GM21390 (cell line): ENCODE measurements around the gene CCL14.
"Not testable (repeated sequence)": the region's sequence is repeated elsewhere in the genome, so short reads cannot be mapped to it uniquely, and the experiment has no call there.

Source experiments
- ATAC-seq: cut with Tn5 transposase; IDR thresholded peaks from one replicate; pipeline ENCODE4 v1.9.1; 2021; ENCODE audit not compliant: unreplicated experiment

CCL14 gene

GRCh38 chr17:35986643-35987042 is at the start of gene CCL14:
Gene CCL14 (minus strand): TSS chr17:35986729. CDS start chr17:35986649, 80 bp downstream.
- no peak for ATAC-seq

- no peak for ATAC-seq
Observed at GRCh38 chr17:36036235-36036634, 49.7 kb upstream of the CCL14 start.

DNA sequence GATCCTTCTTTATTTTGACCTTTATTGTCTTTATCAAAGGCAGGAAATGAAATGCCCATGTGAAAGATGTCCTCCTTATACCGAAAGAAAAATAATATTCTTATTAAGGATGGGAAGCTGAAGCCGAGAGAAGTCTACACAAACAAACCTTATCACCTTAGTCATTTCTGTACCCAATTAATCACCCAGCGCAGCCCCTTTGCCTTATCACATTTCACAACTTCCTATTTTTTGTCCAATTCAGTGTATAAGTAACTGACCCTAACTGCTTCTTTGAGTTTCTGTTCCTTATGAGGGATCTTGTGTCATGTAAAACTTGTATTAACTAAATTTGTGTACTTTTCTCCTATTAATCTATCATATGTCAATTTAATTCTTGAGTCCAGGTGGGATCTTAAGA is 47.6 kb upstream of the CCL14 start:
- no peak for ATAC-seq

DNA sequence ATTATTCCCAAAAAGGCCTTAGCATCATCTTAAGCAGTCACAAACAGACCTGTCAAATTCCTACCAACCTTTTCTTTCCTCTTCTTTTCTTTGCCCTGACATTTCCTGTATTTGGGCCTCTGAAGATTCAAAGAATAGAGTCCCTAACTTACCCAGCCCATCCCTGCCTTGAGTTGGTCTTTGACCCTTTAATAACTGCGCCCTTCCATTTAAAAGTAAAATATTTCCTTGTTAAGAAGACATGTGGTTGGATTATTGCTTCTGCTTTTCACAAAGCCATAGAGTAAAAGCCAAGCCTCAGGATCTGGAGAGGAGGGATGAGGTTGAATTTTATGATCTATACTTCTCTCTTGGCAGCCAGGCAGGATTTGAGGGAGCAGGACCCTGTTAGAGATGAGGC is 44.4 kb upstream of the CCL14 start:
- ATAC-seq, result no peak

DNA sequence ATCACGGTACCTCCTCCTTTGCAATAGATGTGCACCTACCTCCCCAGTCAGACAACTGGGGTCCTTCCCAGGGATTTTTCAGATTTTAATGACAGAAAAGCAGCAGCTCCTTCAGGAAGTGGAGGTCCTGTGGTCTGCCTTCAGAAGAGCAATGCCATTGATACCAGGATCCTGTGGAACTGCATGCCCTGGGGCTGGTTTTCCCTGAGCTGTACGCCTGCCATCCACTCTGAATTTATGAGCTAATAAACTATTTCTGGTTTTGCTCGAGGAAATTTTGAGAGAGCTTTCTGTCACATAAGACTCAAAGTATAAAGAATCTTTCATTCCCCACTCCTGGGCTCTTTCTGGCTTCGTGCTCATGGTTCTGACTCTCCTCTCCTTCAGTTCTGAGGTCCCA is 41.2 kb upstream of the CCL14 start:
- no peak for ATAC-seq

DNA sequence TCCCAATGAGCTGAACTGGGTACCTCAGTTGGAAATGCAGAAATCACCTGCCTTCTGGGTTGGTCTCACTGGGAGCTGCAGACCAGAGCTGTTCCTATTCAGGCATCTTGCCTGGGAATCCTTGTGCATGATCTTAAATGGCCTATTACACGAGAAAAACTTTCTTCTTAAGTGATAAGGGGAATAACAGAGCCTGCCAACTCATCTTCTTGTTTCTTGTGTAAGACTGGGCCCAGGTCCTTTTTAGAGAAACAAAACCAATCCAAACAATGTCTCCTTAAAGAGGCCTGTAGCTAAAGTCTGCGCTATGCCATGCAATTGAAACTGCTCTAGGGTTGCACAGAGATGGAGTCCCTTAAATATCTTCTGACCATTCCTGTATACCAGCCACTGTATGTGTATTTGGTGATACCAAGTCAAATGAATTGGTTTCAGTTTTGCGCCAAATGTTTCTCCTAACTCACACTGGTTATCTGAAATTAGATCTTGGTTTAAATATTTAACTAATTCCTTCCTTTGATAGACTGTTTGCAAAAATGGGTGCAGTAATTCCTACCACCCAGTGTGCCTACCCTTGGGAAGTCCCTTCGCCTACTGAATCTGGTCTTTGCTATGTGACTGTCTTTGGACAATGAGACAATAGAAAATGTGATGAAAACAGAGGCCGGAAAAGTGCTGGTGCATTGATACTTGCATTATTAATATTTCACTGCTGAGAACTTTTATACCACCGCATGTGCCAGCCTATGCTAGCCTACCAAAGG is 37.8 kb upstream of the CCL14 start:
- no peak for ATAC-seq

GRCh38 chr17:36019423-36019822 is 32.9 kb upstream of the CCL14 start:
- ATAC-seq, result no peak

GRCh38 chr17:36017799-36018198 is 31.3 kb upstream of the CCL14 start, which contains the start of gene CCL23:
Gene CCL23 (minus strand): TSS chr17:36017972. CDS start chr17:36017897, 75 bp downstream.
- no peak for ATAC-seq

GRCh38 chr17:36016555-36016954 is 30.0 kb upstream of the CCL14 start:
- no peak for ATAC-seq

GRCh38 chr17:36015895-36016294 is 29.4 kb upstream of the CCL14 start:
- not testable (repeated sequence) for ATAC-seq

- no peak for ATAC-seq
Observed at GRCh38 chr17:36014946-36015345, 28.4 kb upstream of the CCL14 start.

DNA sequence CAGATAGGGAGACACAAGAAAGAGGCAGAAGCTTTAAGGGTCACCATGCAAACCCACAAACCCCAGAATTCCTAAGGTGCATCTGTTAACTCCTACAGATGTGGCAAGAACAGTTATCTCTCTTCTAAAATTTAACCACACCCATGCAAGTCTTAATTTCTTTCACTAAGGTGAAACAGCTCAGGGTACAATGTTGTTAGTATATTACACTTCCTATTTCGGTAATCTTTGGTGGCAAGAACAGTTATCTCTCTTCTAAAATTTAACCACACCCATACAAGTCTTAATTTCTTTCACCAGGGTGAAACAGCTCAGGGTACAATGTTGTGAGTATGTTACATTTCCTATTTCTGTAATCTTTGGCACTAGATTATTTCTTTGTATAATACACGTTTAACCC is 24.7 kb upstream of the CCL14 start:
- ATAC-seq, result no peak

GRCh38 chr17:36008998-36009665 is 22.6 kb upstream of the CCL14 start:
- no peak for ATAC-seq

- ATAC-seq, result no peak
Observed at GRCh38 chr17:36004594-36005108, 18.1 kb upstream of the CCL14 start.

DNA sequence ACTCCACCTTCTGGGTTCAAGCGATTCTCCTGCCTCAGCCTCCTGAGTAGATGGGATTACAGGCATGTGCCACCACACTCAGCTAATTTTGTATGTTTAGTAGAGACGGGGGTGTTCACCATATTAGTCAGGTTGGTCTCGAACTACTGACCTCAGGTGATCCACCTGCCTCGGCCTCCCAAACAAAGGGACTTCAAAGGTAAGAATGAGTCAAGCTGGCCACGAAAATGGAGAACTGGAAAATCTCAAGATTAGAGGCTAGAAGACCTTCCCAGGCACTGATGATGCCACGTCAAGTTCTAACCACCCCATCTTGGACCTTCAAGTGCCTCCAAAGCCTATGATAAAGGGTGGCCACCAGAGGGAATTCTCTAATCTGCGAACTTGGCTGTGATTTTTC is 16.1 kb upstream of the CCL14 start:
- no peak for ATAC-seq

DNA sequence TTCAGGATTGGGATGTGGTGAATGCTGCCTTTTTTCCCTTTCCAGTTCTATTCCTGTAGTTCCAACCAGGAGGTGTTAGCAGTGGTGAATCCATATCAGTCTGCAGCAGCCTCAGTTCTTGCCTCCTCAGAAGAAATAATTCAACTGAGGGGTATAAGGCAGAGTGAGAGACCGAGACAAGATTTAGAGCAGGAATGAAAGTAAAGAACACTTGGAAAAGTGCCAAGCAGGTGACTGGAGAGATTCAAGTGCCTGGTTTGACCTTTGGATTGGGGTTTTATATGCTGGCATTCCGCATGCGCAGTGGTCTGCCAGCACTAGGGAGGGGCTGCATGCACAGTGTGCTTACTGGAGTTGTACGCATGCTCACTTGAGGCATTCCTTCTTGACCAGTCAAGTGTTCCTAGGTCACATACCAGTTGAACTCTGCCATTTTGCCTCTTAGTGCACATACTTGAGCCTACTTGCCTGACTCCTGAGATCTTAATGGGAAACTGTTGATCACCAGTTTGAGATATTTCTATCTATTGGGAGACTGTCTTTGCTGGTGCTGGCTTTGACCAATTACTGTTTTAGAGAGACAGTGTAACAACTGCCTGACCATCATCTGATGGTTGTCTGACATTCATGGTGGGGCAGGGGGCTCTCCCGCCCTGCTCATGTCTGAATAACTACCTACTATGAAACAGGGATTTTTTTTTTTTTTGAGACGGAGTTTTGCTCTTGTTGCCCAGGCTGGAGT is 15.5 kb upstream of the CCL14 start:
- no peak for ATAC-seq

DNA sequence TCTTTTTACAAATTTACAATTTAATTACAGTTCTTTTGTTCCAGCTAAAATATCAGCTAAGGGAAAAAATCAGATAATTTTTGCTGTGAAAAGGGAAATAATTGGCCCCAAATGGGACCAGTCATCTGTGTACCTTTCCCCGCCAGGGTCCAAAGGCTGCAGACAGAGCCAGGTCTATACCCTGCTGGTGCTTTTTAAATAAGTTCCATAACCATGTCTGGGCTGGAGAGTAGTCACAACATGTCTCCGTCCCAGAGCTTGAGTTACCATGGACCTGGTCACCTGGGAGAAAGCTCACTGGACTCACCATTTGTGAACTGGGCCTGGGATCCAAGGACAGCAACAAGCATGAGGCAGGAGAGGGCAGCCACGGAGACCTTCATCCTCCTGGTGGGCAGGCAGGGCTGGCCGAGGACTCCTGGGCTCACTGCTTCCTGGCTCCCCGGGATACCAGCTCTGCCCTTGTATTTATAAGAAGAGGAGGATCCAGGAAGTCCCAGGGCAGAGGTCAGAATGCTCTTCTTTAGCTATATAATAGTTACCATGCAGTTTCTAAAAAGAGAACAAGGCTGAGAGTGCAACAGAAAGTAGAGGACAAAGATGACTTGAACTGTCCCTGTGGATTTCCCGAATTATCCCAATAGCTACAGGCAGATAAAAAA is 14.7 kb upstream of the CCL14 start, which contains the start of gene CCL15:
CCL15 (minus strand) TSS at position 444 of the 662 bp plus-strand sequence; CDS start at position 383, 61 bp downstream.
- ATAC-seq, result no peak

DNA sequence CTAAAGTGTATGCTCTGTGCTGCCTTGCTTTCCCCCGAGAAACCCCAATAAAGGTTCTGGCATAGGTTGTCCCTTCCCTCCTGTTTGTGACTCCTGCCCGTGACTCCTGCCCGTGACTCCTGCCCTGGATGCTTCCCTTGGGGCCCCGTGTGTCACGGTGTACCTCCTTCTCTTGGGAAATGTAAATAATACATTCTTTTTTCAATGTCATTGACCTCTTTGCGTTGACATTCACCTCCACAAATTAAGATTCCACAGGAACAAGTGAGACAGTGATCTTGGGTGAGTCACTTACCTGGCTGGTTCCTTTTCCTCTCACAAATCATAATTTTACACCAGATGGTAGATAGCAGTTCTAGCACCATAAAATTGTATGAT is 14.2 kb upstream of the CCL14 start:
- no peak for ATAC-seq

DNA sequence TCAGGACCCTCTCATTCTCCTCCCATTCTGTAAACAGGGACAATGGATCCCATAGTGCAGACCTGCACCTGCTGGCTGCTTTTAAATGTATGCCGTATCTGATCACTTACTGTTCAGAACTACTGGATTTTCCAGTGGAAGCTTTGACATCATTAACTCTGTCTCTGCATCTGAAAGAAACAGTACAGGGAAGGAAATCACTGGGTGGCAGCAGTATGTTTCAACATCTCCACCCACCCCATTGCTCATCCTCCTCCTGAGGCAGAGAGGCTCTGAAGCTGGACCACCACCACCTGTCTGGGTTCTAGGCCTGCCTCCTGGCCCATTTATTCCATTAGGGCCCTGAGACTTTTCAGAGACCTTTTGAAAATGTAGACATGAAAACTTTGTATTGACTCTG is 12.2 kb upstream of the CCL14 start:
- no peak for ATAC-seq

DNA sequence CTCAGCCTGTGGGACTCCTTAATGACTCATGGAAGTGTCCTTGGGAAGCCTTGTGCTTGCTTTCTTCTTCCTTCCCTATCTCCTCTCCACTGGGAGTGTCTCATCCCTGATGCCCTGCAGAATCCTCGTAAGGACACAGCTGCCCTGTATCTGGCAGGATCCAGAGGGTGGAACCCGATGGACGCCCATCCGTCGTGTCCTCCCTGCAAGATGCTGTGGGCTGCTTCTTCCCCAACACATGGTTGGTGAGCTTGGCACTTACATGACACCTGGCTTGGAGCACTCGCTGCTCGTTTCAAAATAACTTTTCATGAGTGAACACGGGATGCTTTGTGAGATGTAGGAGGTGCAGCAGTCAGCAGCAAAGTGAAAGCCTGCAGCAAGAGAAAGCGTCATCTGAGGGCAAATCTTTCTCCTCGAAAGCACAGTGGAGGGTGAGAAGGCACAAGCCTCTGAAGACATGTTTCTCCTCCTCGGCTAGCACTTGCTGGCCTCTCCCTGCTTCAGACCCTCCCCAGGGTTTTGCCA is 11.6 kb upstream of the CCL14 start:
- ATAC-seq, result no peak

DNA sequence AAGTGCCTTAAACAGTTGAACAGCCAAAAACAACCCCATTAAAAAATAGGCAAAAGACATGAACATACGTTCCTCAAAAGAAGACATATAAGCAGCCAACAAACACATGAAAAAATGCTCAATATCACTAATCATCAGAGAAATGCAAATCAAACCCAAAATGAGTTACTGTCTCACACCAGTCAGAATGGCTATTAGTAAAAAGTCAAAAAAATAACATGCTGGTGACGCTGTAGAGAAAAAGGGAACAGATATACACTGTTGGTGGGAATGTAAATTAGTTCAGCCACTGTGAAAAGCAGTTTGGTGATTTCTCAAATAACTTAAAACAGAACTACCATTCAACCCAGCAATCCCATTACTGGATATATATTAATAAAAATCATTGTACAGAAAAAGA is 8.8 kb upstream of the CCL14 start:
- ATAC-seq, result not testable (repeated sequence)
